ENCODE results near the gene RNF13. TPM values are rescaled to one million over a fixed set of nuclear protein-coding genes. Genes with fewer than 3 reads are reported as not detected.

RNF13 gene
- total RNA-seq, 2 experiments from 2014 or later: 39.1 to 44.1 TPM

- Mint-ChIP-seq H3K4me1 (ENCODE audit: low read depth) (peaks cover 87% of the 10 kb centered on the region), H3K36me3 (ENCODE audit: low read depth) (peaks cover 31% of the 10 kb centered on the region), H3K27ac (no peak overlapping the region), H3K4me3 (peak overlapping the region; percentile 40), H3K9me3 (no peaks in the 10 kb centered on the region), H3K27me3 (no peaks in the 10 kb centered on the region)
- ATAC-seq (ENCODE audit: poor library complexity) (no peak), DNase-seq (no peak)
- intact Hi-C loops (cut with DNase I, micrococcal nuclease): loop anchor here in 1 of 2 experiments (5.0 to 10.0 kb wide), 4 partner anchors 36 to 948 kb away; partner anchors contain the start of genes GYG1, SIAH2 and TSC22D2
- no peaks in the 10 kb centered on the region for H3K36me3 ChIP-seq (ENCODE audit: insufficient read depth, low read length)
- CTCF ChIA-PET: no interaction called here
- H3K27me3 ChIP-seq (ENCODE audit: control insufficient read depth in 1 of 2, insufficient read depth in 2 of 2, low read length in 2 of 2): no peaks in the 10 kb centered on the region
- peaks cover 19% of the 10 kb centered on the region for H3K4me1 ChIP-seq (ENCODE audit: insufficient read depth, low read length)
- TF ChIP-seq, protein P1, sequence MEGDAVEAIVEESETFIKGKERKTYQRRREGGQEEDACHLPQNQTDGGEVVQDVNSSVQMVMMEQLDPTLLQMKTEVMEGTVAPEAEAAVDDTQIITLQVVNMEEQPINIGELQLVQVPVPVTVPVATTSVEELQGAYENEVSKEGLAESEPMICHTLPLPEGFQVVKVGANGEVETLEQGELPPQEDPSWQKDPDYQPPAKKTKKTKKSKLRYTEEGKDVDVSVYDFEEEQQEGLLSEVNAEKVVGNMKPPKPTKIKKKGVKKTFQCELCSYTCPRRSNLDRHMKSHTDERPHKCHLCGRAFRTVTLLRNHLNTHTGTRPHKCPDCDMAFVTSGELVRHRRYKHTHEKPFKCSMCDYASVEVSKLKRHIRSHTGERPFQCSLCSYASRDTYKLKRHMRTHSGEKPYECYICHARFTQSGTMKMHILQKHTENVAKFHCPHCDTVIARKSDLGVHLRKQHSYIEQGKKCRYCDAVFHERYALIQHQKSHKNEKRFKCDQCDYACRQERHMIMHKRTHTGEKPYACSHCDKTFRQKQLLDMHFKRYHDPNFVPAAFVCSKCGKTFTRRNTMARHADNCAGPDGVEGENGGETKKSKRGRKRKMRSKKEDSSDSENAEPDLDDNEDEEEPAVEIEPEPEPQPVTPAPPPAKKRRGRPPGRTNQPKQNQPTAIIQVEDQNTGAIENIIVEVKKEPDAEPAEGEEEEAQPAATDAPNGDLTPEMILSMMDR (IDR thresholded peaks at IDR 0.05): no peak
- H3K9me3 ChIP-seq (ENCODE audit: control insufficient read depth in 1 of 2, insufficient read depth in 1 of 2, low read length in 2 of 2): no peaks in the 10 kb centered on the region
- H3K27ac ChIP-seq (ENCODE audit: low read depth in 1 of 2, low read length in 2 of 2): no peak overlapping the region
- POLR2A ChIA-PET: no interaction called here
- H3K4me3 ChIP-seq (ENCODE audit: low read length): no peak overlapping the region
Observed at GRCh38 chr3:149816311-149816710, 3.3 kb downstream of the RNF13 start.

- intact Hi-C loops (cut with DNase I, micrococcal nuclease): loop anchor here in 1 of 2 experiments (5.0 to 10.0 kb wide), 4 partner anchors 35 to 948 kb away; partner anchors contain the start of genes GYG1, SIAH2 and TSC22D2
- H3K4me3 Mint-ChIP-seq: no peak overlapping the region
Observed at GRCh38 chr3:149816986-149817385, 4.0 kb downstream of the RNF13 start.

DNA sequence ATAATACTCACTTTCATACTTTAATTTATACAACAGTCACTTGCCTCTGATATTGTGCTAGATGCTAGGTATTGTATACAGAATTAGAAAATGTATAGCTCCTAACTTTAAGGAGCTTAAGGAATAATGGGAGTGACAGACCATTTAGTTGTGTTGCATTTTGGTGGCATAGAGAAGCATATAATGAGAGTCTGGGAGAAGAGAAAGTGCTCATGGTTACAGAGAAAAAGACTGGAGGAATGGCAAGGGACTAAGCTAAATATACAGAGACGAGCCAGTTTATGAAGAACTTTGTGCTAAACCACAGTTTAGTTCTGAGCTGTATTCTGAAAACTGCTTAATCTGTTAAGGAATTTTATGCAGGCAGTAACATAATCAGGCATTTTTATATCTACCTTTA, 6.4 kb downstream of the RNF13 start:
- POLR2A ChIA-PET: no interaction called here
- Mint-ChIP-seq H3K9me3 (peaks cover 2% of the 10 kb centered on the region), H3K4me3 (no peak overlapping the region), H3K4me1 (ENCODE audit: low read depth) (peaks cover 92% of the 10 kb centered on the region), H3K27me3 (no peaks in the 10 kb centered on the region), H3K36me3 (ENCODE audit: low read depth) (peaks cover 28% of the 10 kb centered on the region), H3K27ac (no peak overlapping the region)
- no peak overlapping the region for H3K27ac ChIP-seq (ENCODE audit: low read depth in 1 of 2, low read length in 2 of 2)
- no peak overlapping the region for H3K4me3 ChIP-seq (ENCODE audit: low read length)
- TF ChIP-seq, protein P1 (IDR thresholded peaks at IDR 0.05): no peak
- peaks cover 7% of the 10 kb centered on the region for H3K4me1 ChIP-seq (ENCODE audit: insufficient read depth, low read length)
- H3K9me3 ChIP-seq (ENCODE audit: control insufficient read depth in 1 of 2, insufficient read depth in 1 of 2, low read length in 2 of 2): no peaks in the 10 kb centered on the region
- H3K27me3 ChIP-seq (ENCODE audit: control insufficient read depth in 1 of 2, insufficient read depth in 2 of 2, low read length in 2 of 2): no peaks in the 10 kb centered on the region
- intact Hi-C loops (cut with DNase I, micrococcal nuclease): loop anchor here in 1 of 2 experiments (5.0 to 10.0 kb wide), 4 partner anchors 33 to 945 kb away; partner anchors contain the start of genes GYG1, SIAH2 and TSC22D2
- CTCF ChIA-PET: interaction anchor here (1.9 kb wide), 1 partner anchor 11 kb away, joined by 10 read pairs; no protein-coding TSS in a partner anchor
- H3K36me3 ChIP-seq (ENCODE audit: insufficient read depth, low read length): no peaks in the 10 kb centered on the region
- DNase-seq (no peak), ATAC-seq (ENCODE audit: poor library complexity) (no peak)

More at GRCh38 chr3:149816986-149817385, 4.0 kb downstream of the RNF13 start:
- no peak for ATAC-seq (ENCODE audit: poor library complexity)
- CTCF ChIA-PET: interaction anchor here (1.0 to 2.4 kb wide), 2 partner anchors 9 to 23 kb away, joined by 3 to 11 read pairs; no protein-coding TSS in a partner anchor
- no peaks in the 10 kb centered on the region for H3K9me3 Mint-ChIP-seq
- no peaks in the 10 kb centered on the region for H3K27me3 Mint-ChIP-seq
- TF ChIP-seq, protein P1 (IDR thresholded peaks at IDR 0.05): no peak
- Histone ChIP-seq H3K9me3 (ENCODE audit: control insufficient read depth in 1 of 2, insufficient read depth in 1 of 2, low read length in 2 of 2) (no peaks in the 10 kb centered on the region), H3K4me3 (ENCODE audit: low read length) (no peak overlapping the region), H3K27me3 (ENCODE audit: control insufficient read depth in 1 of 2, insufficient read depth in 2 of 2, low read length in 2 of 2) (no peaks in the 10 kb centered on the region), H3K4me1 (ENCODE audit: insufficient read depth, low read length) (peaks cover 19% of the 10 kb centered on the region), H3K27ac (ENCODE audit: low read depth in 1 of 2, low read length in 2 of 2) (no peak overlapping the region), H3K36me3 (ENCODE audit: insufficient read depth, low read length) (no peaks in the 10 kb centered on the region)
- peaks cover 93% of the 10 kb centered on the region for H3K4me1 Mint-ChIP-seq (ENCODE audit: low read depth)
- DNase-seq: peak in 2 of 14 experiments; percentile 45 to 56
- peaks cover 33% of the 10 kb centered on the region for H3K36me3 Mint-ChIP-seq (ENCODE audit: low read depth)
- POLR2A ChIA-PET: no interaction called here
- no peak overlapping the region for H3K27ac Mint-ChIP-seq

Data from CD4-positive, alpha-beta T cell (primary cell).